G401.6 (cell line): ENCODE measurements around the gene RSPRY1.
A peak's percentile ranks its signal among the peaks of the same experiment; 100 is the strongest.

Experiments
- FAIRE-seq: peaks from 2 replicates; lab custom pipeline; 2012; peaks lifted over from hg19 to GRCh38; lab: Jason Lieb, UNC

RSPRY1 gene

DNA sequence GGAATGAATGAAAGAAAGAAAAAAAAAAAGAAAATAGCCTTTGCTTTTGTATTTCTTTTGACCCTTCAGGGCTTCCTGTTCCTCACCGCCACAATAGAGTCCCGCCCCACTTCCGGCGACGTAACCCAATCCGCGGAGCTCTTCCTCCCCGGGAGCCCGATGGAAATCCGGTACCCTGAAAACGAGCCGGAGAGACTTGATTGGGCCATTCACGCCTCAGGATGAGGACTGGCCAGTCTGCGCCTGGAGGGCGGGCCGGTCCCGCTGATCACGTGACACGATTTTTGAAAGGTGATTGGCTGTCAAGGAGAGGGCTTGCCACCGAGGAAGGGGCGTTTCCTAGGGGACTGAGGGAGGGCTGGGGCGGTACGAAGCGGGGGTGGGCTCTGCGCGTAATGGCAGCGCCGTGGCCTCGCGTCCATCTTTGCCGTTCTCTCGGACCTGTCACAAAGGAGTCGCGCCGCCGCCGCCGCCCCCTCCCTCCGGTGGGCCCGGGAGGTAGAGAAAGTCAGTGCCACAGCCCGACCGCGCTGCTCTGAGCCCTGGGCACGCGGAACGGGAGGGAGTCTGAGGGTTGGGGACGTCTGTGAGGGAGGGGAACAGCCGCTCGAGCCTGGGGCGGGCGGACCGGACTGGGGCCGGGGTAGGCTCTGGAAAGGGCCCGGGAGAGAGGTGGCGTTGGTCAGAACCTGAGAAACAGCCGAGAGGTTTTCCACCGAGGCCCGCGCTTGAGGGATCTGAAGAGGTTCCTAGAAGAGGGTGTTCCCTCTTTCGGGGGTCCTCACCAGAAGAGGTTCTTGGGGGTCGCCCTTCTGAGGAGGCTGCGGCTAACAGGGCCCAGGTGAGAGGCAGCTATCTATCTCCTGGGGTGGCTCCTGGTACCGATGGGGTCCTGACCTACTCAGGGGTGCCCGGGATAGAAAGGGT, at the start of gene RSPRY1, which contains the start of gene PSME3IP1:
Gene RSPRY1 (plus strand): TSS at position 385 of the 927 bp plus-strand sequence. CDS start 18,330 bp downstream, outside the sequence.
Gene PSME3IP1 (minus strand): TSS at position 95 of the 927 bp plus-strand sequence. CDS start 12,185 bp downstream, outside the sequence.
- peak; percentile 99 for FAIRE-seq

GRCh38 chr16:57137043-57137442, 49.1 kb upstream of the RSPRY1 start:
- no peak for FAIRE-seq

DNA sequence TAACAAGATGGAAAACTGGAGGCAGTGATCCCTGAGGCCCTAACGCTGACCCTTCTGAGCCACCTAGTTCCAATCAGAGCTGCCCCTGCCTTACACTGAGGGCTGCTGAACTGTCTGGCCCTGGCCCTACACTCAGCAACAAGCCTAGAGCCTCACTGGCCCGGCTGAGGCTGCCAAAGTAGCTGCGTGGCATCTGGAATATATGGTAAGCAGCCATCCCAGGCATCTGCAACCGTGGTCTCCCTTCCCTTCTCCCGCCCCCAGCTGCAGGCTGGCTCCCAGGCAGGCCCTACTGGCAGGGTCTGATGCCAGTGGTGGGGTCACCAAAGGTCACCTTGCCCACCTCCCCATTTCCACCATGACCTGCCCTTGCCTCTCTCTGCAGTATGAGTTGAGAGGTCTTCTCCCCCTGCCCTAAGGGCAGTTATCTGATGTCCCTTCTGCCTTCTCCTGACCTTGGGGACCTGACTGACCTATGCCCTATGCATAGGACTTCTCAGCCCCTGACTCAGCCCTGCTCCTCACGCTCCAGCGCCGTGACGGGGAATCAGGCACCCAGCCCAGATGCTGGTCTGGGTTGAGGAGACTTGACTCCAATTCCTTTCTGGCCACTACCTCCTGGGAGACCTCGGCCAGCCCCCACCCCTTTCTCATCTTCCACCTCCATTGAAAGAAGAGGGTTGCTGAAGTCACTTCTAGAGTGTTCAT, 48.4 kb upstream of the RSPRY1 start:
- no peak for FAIRE-seq

- FAIRE-seq, result no peak
Measured at GRCh38 chr16:57138281-57138935, 47.7 kb upstream of the RSPRY1 start.

GRCh38 chr16:57140931-57141668, 45.0 kb upstream of the RSPRY1 start:
- FAIRE-seq, result no peak

GRCh38 chr16:57141822-57142631, 44.1 kb upstream of the RSPRY1 start:
- no peak for FAIRE-seq

GRCh38 chr16:57143149-57143921, 42.8 kb upstream of the RSPRY1 start:
- FAIRE-seq, result no peak

- no peak for FAIRE-seq
Measured at GRCh38 chr16:57144027-57144426, 42.1 kb upstream of the RSPRY1 start.

GRCh38 chr16:57145046-57146021, 40.8 kb upstream of the RSPRY1 start:
- no peak for FAIRE-seq

DNA sequence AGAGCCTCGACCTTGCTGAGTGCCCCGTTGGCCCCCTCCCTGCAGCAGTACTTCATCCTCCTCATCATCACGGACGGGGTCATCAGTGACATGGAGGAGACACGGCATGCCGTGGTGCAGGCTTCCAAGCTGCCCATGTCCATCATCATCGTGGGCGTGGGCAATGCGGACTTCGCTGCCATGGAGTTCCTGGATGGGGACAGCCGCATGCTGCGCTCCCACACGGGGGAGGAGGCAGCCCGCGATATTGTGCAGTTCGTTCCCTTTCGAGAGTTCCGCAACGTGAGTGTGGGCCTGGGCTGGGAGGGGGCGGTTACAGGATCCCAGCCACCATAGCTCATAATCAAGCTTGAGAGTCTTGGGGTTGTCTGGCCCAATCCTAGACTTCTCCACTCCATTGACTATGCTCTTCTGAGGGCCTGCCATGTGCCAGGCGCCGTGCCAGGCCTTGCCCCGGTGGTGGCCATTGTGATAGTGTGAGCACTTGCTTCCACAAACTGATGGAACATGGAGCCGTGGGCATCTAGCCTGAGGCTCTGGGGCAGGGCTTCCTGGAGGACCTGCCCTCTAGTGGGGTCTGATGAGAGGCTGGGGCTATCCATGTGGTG, 40.0 kb upstream of the RSPRY1 start:
- FAIRE-seq, result no peak

GRCh38 chr16:57146735-57147134, 39.4 kb upstream of the RSPRY1 start:
- FAIRE-seq, result no peak

DNA sequence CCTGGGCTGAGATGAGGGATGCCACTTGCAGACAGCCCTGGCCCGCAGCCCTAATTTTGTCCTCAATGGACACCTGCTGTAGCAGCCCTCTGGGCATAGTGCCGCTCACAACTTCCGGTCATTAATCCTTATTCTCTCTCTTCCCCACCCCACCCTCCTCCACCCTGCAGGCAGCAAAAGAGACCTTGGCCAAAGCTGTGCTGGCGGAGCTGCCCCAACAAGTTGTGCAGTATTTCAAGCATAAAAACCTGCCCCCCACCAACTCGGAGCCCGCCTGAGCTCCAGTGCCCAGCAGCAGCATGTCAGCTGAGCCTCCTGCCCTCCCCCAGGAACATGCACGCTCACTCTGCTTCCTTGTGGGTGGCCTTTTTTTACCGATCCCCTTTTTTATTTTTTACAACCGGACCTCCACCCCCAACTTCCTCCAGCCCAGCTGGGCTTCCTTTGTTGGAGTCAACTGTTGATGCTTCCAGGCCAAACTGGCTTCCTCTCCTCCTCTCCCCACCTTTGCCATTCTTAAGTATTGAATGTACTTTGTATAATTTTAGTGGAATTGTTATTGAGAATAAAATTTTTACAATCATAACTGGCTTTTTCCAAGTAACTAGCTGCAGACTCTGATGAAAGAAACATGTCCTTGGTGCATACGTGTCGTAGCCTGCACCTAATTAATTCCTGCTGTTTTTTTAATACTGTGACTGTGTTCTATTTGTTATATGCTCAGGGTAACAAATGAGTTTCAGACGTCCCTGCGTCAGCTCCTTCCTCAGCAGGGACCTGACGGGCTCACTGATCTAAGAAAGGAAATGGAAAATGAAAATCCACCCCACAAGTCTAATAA, 38.5 kb upstream of the RSPRY1 start:
- FAIRE-seq, result no peak

DNA sequence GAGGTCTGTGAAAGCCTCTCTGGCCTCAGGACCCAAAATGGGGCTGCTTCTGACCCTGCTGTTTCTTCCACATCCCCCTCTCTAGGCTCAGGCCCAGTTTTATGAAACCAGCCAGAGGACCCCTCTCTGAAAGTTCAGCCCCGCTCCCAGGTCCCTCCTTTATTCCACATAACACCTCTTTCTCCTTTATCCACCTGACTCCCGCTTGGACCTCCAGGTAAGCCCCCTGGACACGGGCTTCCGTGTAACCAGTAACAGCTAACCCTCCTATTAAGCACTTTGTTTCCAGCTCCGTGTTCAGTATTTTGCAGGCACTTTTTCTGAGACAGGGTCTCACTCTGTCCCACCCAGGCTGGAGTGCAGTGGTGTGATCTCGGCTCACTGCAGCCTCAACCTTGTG, 37.6 kb upstream of the RSPRY1 start:
- no peak for FAIRE-seq

DNA sequence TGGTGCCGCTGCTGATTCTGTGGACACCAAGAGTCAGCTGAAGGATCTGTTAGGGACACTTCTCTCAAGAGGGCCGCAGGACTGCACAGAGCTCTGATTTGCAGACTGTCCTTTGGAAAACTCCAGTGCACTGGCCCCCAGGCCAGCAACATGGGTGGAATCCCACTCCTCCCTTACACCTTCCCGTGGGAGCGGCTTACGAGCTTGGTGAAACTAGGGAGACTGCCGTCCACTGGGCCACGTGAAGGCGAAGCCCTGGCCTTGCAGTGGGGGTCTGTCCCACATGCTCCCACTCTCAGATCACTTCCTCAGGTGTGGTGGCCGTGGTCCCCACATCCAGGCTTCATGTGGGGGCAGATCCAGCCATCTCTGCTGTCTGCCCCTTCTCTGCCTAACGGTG, 36.7 kb upstream of the RSPRY1 start:
- no peak for FAIRE-seq

- FAIRE-seq, result no peak
Measured at GRCh38 chr16:57150682-57151330, 35.3 kb upstream of the RSPRY1 start.

- no peak for FAIRE-seq
Measured at GRCh38 chr16:57151369-57151768, 34.8 kb upstream of the RSPRY1 start.
